Brain microvascular endothelial cell (primary cell): ENCODE results near the gene RNASET2.

Source experiments
- DNase-seq: peaks from one replicate; pipeline ENCODE4 v3.0.0-alpha.2; 2020
- H3K27ac ChIP-seq: fragments of 250-450 bp; sonication (Bioruptor Pico); 2 replicates; pipeline ENCODE4 v1.5.1; 2020; ENCODE audit warnings: mild to moderate bottlenecking, moderate library complexity
- H3K27me3 ChIP-seq: fragments of 250-450 bp; sonication (Bioruptor Pico); replicated peaks from 2 replicates; pipeline ENCODE4 v1.5.1; 2020; ENCODE audit warnings: mild to moderate bottlenecking
- H3K36me3 ChIP-seq: fragments of 250-450 bp; sonication (Bioruptor Pico); replicated peaks from 2 replicates; pipeline ENCODE4 v1.5.1; 2020; ENCODE audit warnings: mild to moderate bottlenecking
- H3K4me3 ChIP-seq: 2 replicates; pipeline ENCODE4 v1.5.1; 2011; ENCODE audit warnings: low read depth, mild to moderate bottlenecking, control low read depth, low read length, moderate library complexity
- in situ Hi-C: cut with HindIII; loops from 2 replicates; pipeline ENCODE4 v1.10.0; 2017; ENCODE audit warnings: low sequenced_read_pairs, low pct_ligation_motif_present
- TF ChIP-seq, protein P1 (sequence below): IDR thresholded peaks from 2 replicates; pipeline ENCODE4 v1.5.1; 2011; ENCODE audit warnings: low read depth, mild to moderate bottlenecking, moderate library complexity, low read length, control low read depth, inconsistent platforms; ENCODE audit errors: missing control alignments

Gene RNASET2

GRCh38 chr6:166906376-166907044 is 49.8 kb downstream of the RNASET2 start:
- in situ Hi-C loops = no loop called here
- no peaks in the 10 kb centered on the region for H3K36me3 ChIP-seq
- peaks cover 11% of the 10 kb centered on the region for H3K27me3 ChIP-seq
- no peak overlapping the region for H3K4me3 ChIP-seq
- no peak overlapping the region for H3K27ac ChIP-seq
- no peak for DNase-seq
- TF ChIP-seq, protein P1, sequence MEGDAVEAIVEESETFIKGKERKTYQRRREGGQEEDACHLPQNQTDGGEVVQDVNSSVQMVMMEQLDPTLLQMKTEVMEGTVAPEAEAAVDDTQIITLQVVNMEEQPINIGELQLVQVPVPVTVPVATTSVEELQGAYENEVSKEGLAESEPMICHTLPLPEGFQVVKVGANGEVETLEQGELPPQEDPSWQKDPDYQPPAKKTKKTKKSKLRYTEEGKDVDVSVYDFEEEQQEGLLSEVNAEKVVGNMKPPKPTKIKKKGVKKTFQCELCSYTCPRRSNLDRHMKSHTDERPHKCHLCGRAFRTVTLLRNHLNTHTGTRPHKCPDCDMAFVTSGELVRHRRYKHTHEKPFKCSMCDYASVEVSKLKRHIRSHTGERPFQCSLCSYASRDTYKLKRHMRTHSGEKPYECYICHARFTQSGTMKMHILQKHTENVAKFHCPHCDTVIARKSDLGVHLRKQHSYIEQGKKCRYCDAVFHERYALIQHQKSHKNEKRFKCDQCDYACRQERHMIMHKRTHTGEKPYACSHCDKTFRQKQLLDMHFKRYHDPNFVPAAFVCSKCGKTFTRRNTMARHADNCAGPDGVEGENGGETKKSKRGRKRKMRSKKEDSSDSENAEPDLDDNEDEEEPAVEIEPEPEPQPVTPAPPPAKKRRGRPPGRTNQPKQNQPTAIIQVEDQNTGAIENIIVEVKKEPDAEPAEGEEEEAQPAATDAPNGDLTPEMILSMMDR = no peak

DNA sequence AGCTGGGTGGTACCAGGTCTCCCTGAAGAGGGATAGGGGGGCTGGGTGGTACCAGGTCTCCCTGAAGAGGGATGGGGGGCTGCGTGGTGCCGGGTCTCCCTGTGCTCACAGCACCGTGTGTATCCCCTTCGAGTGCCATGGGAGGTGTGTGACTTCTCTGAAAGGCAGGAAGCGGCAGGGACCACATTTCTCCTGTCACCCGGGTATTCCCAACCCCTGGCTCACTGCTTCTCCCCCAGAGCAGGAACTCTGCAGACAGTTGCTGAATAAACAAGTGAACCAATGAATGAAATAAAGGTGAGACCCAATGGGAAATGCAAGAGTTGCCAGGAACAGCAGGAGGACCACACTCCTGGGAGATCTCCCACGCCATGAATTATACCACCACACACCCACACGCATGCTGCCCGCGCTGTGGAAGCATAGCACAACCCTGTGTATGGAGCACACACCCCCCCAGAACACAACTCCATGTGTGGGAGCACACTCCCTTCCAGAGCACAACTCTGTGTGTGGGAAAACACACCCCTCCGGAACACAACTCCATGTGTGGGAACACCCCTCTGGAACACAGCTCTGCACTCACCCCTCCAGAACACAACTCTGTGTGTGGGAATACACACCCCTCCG is 50.7 kb downstream of the RNASET2 start:
- no peak overlapping the region for H3K4me3 ChIP-seq
- peaks cover 11% of the 10 kb centered on the region for H3K27me3 ChIP-seq
- H3K36me3 ChIP-seq = no peaks in the 10 kb centered on the region
- no peak for DNase-seq
- H3K27ac ChIP-seq = no peak overlapping the region
- in situ Hi-C loops = no loop called here
- TF ChIP-seq, protein P1 = no peak

- H3K27ac ChIP-seq = no peak overlapping the region
- no peak for DNase-seq
- H3K4me3 ChIP-seq = no peak overlapping the region
- H3K36me3 ChIP-seq = no peaks in the 10 kb centered on the region
- TF ChIP-seq, protein P1 = no peak
- peaks cover 11% of the 10 kb centered on the region for H3K27me3 ChIP-seq
- in situ Hi-C loops = no loop called here
These were observed 51.3 kb downstream of the RNASET2 start for GRCh38 chr6:166905013-166905412.

GRCh38 chr6:166904101-166904746 is 52.1 kb downstream of the RNASET2 start:
- peaks cover 11% of the 10 kb centered on the region for H3K27me3 ChIP-seq
- no peak overlapping the region for H3K27ac ChIP-seq
- H3K36me3 ChIP-seq = no peaks in the 10 kb centered on the region
- peak; percentile 32 for DNase-seq
- H3K4me3 ChIP-seq = no peak overlapping the region
- in situ Hi-C loops = no loop called here
- TF ChIP-seq, protein P1 = no peak

GRCh38 chr6:166903500-166903899 is 52.9 kb downstream of the RNASET2 start:
- H3K4me3 ChIP-seq = no peak overlapping the region
- no peak overlapping the region for H3K27ac ChIP-seq
- in situ Hi-C loops = no loop called here
- DNase-seq = no peak
- H3K36me3 ChIP-seq = no peaks in the 10 kb centered on the region
- peaks cover 11% of the 10 kb centered on the region for H3K27me3 ChIP-seq
- TF ChIP-seq, protein P1 = no peak
